ENCODE data around the gene CFAP221.

DNA sequence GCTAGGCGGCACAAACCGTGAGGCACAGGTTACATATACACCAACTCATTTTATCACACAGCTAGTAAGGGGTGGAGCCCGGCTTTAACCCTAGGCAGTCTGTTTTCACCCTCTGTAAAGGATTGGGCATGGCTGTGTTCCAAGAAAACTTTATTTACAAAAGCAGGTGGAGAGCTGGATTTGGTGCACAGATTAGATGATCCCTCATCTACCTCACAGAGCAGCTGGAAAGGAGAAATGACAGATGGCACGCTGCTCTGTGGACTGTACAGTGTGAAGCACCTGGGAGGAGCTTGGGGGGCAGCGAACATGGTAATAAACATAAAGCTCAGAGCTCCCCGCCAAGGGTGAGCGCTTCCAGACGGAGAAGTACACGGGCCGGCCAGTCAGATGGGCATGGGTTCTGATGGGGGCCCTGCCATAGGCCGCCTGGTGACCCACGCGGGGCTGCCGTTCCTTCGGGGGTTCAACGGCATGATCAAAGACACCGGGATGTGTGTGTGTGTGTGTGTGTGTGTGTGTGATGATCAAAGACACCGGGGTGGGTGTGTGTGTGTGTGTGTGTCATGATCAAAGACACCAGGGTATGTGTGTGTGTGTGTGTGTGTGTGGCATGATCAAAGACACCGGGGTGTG lies 133.9 kb downstream of the CFAP221 start:
- TF ChIP-seq, protein P1, sequence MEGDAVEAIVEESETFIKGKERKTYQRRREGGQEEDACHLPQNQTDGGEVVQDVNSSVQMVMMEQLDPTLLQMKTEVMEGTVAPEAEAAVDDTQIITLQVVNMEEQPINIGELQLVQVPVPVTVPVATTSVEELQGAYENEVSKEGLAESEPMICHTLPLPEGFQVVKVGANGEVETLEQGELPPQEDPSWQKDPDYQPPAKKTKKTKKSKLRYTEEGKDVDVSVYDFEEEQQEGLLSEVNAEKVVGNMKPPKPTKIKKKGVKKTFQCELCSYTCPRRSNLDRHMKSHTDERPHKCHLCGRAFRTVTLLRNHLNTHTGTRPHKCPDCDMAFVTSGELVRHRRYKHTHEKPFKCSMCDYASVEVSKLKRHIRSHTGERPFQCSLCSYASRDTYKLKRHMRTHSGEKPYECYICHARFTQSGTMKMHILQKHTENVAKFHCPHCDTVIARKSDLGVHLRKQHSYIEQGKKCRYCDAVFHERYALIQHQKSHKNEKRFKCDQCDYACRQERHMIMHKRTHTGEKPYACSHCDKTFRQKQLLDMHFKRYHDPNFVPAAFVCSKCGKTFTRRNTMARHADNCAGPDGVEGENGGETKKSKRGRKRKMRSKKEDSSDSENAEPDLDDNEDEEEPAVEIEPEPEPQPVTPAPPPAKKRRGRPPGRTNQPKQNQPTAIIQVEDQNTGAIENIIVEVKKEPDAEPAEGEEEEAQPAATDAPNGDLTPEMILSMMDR (IDR thresholded peaks at IDR 0.05) = no peak
- no peak for TF ChIP-seq POLR2A (IDR thresholded peaks at IDR 0.05)

All from body of pancreas (tissue), 4 donors.